NCI-H2227 (cell line): Measurements from ENCODE around the gene RBCK1.

ENCODE experiments used
- DNase-seq: peaks from one replicate; lab custom pipeline; 2025; ENCODE audit not compliant: unreplicated experiment; lab: John Stamatoyannopoulos, UW

Gene RBCK1

GRCh38 chr20:397432-398237 lies 10.5 kb upstream of the RBCK1 start:
- no peak for DNase-seq

- no peak for DNase-seq
These were observed 8.9 kb upstream of the RBCK1 start for GRCh38 chr20:399182-399707.

GRCh38 chr20:400128-400453 lies 8.0 kb upstream of the RBCK1 start:
- DNase-seq = no peak

- no peak for DNase-seq
These were observed 7.4 kb upstream of the RBCK1 start for GRCh38 chr20:400454-401275.

GRCh38 chr20:401682-402495 lies 6.2 kb upstream of the RBCK1 start:
- DNase-seq = no peak

GRCh38 chr20:402496-402885 lies 5.6 kb upstream of the RBCK1 start:
- no peak for DNase-seq

- DNase-seq = no peak
These were observed 5.1 kb upstream of the RBCK1 start for GRCh38 chr20:402898-403581.

GRCh38 chr20:403582-403957 lies 4.5 kb upstream of the RBCK1 start:
- DNase-seq = no peak

GRCh38 chr20:404088-404487 lies 4.0 kb upstream of the RBCK1 start:
- no peak for DNase-seq

- no peak for DNase-seq
These were observed 1.6 kb upstream of the RBCK1 start for GRCh38 chr20:406200-407132.

- DNase-seq = peak; percentile 81
These were observed 756 bp upstream of the RBCK1 start for GRCh38 chr20:407133-407952.

GRCh38 chr20:408843-409696 lies 971 bp downstream of the RBCK1 start:
- no peak for DNase-seq

- no peak for DNase-seq
These were observed 1.8 kb downstream of the RBCK1 start for GRCh38 chr20:409697-410559.

GRCh38 chr20:412081-412480 lies 4.0 kb downstream of the RBCK1 start:
- no peak for DNase-seq

- no peak for DNase-seq
These were observed 6.1 kb downstream of the RBCK1 start for GRCh38 chr20:414161-414560.

GRCh38 chr20:415820-416322 lies 7.8 kb downstream of the RBCK1 start:
- no peak for DNase-seq
